Muscle of leg (tissue), 16 donors: ENCODE measurements around the gene ITGB5. TPM values are rescaled to one million over a fixed set of nuclear protein-coding genes. Genes with fewer than 3 reads are reported as not detected.
A peak's percentile ranks its signal among the peaks of the same experiment; 100 is the strongest.

ENCODE experiments used
- DNase-seq: peaks from one replicate; pipeline ENCODE4 v3.0.0; 2013
- H3K27ac ChIP-seq: one replicate; pipeline ENCODE4 v1.5.1; 2013; ENCODE audit warnings: mild to moderate bottlenecking, low read length, control low read depth
- H3K27me3 ChIP-seq: one replicate; pipeline ENCODE4 v1.6.1; 2013; ENCODE audit warnings: low read length; ENCODE audit not compliant: control insufficient read depth, insufficient read depth
- H3K36me3 ChIP-seq: one replicate; pipeline ENCODE4 v1.6.1; 2013; ENCODE audit warnings: low read length; ENCODE audit not compliant: control insufficient read depth, insufficient read depth
- H3K4me1 ChIP-seq: one replicate; pipeline ENCODE4 v1.6.1; 2013; ENCODE audit warnings: low read length; ENCODE audit not compliant: control insufficient read depth, insufficient read depth
- H3K4me3 ChIP-seq: one replicate; pipeline ENCODE4 v1.5.1; 2013; ENCODE audit warnings: low read length, control low read depth
- H3K9me3 ChIP-seq: replicated peaks from 2 replicates; pipeline ENCODE4 v1.6.1; 2013; ENCODE audit warnings: low read depth, low read length; ENCODE audit not compliant: control insufficient read depth
- WGBS: methylation state at CpG from one replicate; pipeline ENCODE4 v1.1.5; 2013; ENCODE audit warnings: missing lambda C conversion rate; ENCODE audit not compliant: insufficient coverage; 5-methylcytosine and 5-hydroxymethylcytosine counted together
- long read RNA-seq, 11 donors: transcript quantifications; one replicate each; lab custom pipeline, GENCODE V29; 2026
- polyA plus RNA-seq, 8 donors: library from polyadenylated mRNA; unstranded; fragments of 120-200 nt; gene quantifications; one replicate each; pipeline versions ENCODE4 v1.2.1 to v1.2.3, GENCODE V29; 2013; ENCODE audit warnings: inconsistent platforms in 1 of 8, low replicate concordance in 1 of 8; ENCODE audit not compliant: insufficient read length in 8 of 8, insufficient read depth in 1 of 8
- total RNA-seq: library from RNA; stranded (reverse); fragments of 120-200 nt; gene quantifications from one replicate; pipeline ENCODE4 v1.2.4, GENCODE V29; 2013

The ITGB5 gene
- total RNA-seq = 14.3 TPM
- 10 to 100 TPM; 18.8 to 60.4 (median 31.1) TPM for polyA plus RNA-seq
- long read RNA-seq, donor 1 = 0 reads
- long read RNA-seq, donor 2, full-length matches to known transcripts = 1 of 1 reads
- long read RNA-seq, donor 2, partial matches to known transcripts = 0 of 1 reads
- long read RNA-seq, donor 2, other reads (novel, unspliced or antisense) = 0 of 1 reads
- long read RNA-seq, donor 3 = 0 reads
- long read RNA-seq, donor 4, full-length matches to known transcripts = 1 of 8 reads
- long read RNA-seq, donor 4, partial matches to known transcripts = 7 of 8 reads
- long read RNA-seq, donor 4, other reads (novel, unspliced or antisense) = 0 of 8 reads
- long read RNA-seq, donor 5, full-length matches to known transcripts = 5 of 5 reads
- long read RNA-seq, donor 5, partial matches to known transcripts = 0 of 5 reads
- long read RNA-seq, donor 5, other reads (novel, unspliced or antisense) = 0 of 5 reads
- long read RNA-seq, donor 6, full-length matches to known transcripts = 3 of 12 reads
- long read RNA-seq, donor 6, partial matches to known transcripts = 9 of 12 reads
- long read RNA-seq, donor 6, other reads (novel, unspliced or antisense) = 0 of 12 reads
- long read RNA-seq, donor 7, full-length matches to known transcripts = 1 of 1 reads
- long read RNA-seq, donor 7, partial matches to known transcripts = 0 of 1 reads
- long read RNA-seq, donor 7, other reads (novel, unspliced or antisense) = 0 of 1 reads
- long read RNA-seq, donor 8, partial matches to known transcripts = 8 of 8 reads
- long read RNA-seq, donor 8, other reads (novel, unspliced or antisense) = 0 of 8 reads
- long read RNA-seq, donor 9, full-length matches to known transcripts = 1 of 1 reads
- long read RNA-seq, donor 9, partial matches to known transcripts = 0 of 1 reads
- long read RNA-seq, donor 9, other reads (novel, unspliced or antisense) = 0 of 1 reads
- long read RNA-seq, donor 10, full-length matches to known transcripts = 1 of 1 reads
- long read RNA-seq, donor 10, partial matches to known transcripts = 0 of 1 reads
- long read RNA-seq, donor 10, other reads (novel, unspliced or antisense) = 0 of 1 reads
- long read RNA-seq, donor 11, full-length matches to known transcripts = 3 of 3 reads
- long read RNA-seq, donor 11, partial matches to known transcripts = 0 of 3 reads
- long read RNA-seq, donor 11, other reads (novel, unspliced or antisense) = 0 of 3 reads

DNA sequence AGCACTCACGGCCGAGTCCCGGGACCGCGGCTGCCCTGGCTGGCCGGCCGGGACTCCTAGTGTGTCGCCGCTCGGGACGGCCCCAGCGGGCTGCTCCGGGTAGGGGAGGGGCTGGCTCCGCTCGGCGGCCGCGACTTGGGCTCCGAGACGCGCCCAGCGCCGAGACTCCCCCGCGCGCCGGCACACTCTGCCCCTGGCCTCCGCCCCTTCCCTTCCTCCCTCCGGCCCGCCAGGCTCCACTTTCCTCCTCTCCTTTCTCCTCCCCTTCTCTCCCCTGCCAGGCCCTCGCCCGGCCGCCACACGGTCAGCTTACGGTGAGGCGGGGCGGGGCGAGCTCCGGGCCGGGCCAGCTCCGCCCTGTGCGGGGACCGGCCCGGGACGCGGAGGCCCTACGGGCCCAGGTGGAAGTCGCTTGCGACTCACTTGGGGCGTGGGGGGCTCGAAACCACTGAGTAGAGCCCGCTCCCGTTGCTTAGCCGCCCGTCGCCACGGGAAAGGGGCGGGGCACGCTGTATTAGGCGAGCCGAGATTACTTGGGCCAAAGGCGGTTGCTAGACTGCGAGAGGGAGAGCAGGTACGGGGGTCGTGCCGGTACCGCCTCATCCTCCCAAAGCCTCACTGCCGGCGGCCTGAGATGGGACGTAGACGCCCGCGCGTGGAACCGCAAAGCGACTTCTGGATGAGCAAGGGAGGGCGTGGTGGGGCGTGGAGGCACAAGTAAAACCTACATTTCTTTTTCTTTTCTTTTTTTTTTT lies at the start of gene ITGB5:
TSS of gene ITGB5 (minus strand) at position 189 of the 755 bp plus-strand sequence. CDS start 365 bp downstream, outside the sequence.
- WGBS = under 1% methylated on average over 55 of the region's 78 CpGs
- no peaks in the 10 kb centered on the region for H3K36me3 ChIP-seq
- peak; percentile 81 for DNase-seq
- peaks cover 10% of the 10 kb centered on the region for H3K4me1 ChIP-seq
- H3K9me3 ChIP-seq = no peaks in the 10 kb centered on the region
- H3K4me3 ChIP-seq = peak within 1 kb of the TSS; percentile 52
- no peak within 1 kb of the TSS for H3K27ac ChIP-seq
- peaks cover 26% of the 10 kb centered on the region for H3K27me3 ChIP-seq

DNA sequence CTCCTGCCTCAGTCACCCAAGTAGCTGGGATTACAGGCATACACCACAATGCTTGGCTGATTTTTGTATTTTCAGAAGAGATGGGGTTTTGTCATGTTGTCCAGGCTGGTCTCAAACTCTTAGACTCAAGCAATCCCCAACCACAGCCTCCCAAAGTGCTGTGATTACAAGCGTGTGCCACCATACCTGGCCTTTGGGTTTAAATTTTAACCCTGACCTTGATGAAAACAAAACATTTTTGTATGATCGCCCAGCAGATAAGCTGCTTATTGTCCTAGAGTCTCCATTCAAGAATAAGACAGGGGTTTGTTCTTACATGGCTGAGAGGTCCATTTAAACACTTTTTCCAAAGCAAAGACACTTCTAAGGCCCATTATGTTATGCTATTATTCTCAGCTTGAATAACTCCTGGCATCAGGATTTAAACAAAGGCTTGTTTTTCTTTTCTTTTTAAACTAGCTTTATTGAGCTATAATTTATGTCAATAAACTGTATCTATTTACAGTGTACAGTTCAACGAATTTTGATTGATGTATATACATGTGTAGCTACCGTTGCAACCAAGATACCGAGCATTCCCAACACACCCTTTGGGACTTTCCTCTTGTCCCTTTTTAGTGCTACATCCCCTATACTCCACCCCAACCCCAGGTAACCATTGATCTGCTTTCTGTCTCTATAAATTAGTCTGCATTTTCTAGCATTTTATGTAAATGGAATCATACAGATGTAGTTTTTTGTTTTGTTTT lies 48.8 kb upstream of the ITGB5 start:
- Histone ChIP-seq H3K9me3 (peaks cover 2% of the 10 kb centered on the region), H3K36me3 (no peaks in the 10 kb centered on the region), H3K4me1 (no peaks in the 10 kb centered on the region), H3K27me3 (no peaks in the 10 kb centered on the region), H3K4me3 (no peak overlapping the region), H3K27ac (no peak overlapping the region)
- WGBS = no CpG with 5 or more reads among the region's 5 CpGs
- no peak for DNase-seq

GRCh38 chr3:124935264-124935663 lies 48.1 kb upstream of the ITGB5 start:
- H3K4me3 ChIP-seq = no peak overlapping the region
- H3K9me3 ChIP-seq = peaks cover 2% of the 10 kb centered on the region
- no peaks in the 10 kb centered on the region for H3K27me3 ChIP-seq
- DNase-seq = no peak
- no peaks in the 10 kb centered on the region for H3K36me3 ChIP-seq
- H3K27ac ChIP-seq = no peak overlapping the region
- no peaks in the 10 kb centered on the region for H3K4me1 ChIP-seq

- Histone ChIP-seq H3K9me3 (peaks cover 2% of the 10 kb centered on the region), H3K27me3 (no peaks in the 10 kb centered on the region), H3K27ac (no peak within 1 kb of the TSS), H3K4me3 (no peak within 1 kb of the TSS), H3K4me1 (no peaks in the 10 kb centered on the region), H3K36me3 (no peaks in the 10 kb centered on the region)
- WGBS = 67% methylated on average over 1 of the region's 5 CpGs
- DNase-seq = no peak
Measured at GRCh38 chr3:124934577-124934976, 47.4 kb upstream of the ITGB5 start, which contains the start of gene MUC13. Gene MUC13 (minus strand): TSS chr3:124934751. CDS start chr3:124934712, 39 bp downstream.

- Histone ChIP-seq H3K27ac (no peak overlapping the region), H3K36me3 (no peaks in the 10 kb centered on the region), H3K9me3 (no peaks in the 10 kb centered on the region), H3K27me3 (no peaks in the 10 kb centered on the region), H3K4me3 (no peak overlapping the region), H3K4me1 (no peaks in the 10 kb centered on the region)
- DNase-seq = peak; percentile 76
- 0% methylated on average over 1 of the region's 4 CpGs for WGBS
Measured at GRCh38 chr3:124928333-124929202, 41.4 kb upstream of the ITGB5 start.

DNA sequence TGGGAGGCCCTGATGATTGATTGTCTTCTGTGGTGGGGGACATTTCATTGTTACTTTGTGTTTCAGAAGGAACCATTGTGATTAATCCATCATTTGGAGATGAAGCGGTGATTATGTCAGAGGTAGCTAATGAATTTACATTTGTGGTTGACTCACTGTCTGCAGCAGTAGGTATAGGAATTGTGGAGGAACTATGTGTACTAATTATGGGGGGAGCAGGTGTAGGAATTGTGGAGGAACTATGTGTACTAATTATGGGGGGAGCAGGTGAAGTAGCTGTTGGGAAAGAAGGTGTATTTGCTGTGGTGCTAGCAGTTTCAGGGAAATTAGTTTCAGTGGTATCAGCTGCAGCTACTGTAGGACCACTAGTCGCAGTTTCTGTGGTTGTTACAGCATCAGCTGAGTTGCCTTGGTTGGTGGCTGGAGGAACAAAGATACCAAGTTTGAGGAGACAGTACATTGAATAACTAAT lies 40.4 kb upstream of the ITGB5 start:
- no peak overlapping the region for H3K4me3 ChIP-seq
- no peaks in the 10 kb centered on the region for H3K36me3 ChIP-seq
- no peak overlapping the region for H3K27ac ChIP-seq
- WGBS = 96% methylated on average over 2 of the region's 2 CpGs
- DNase-seq = no peak
- no peaks in the 10 kb centered on the region for H3K4me1 ChIP-seq
- H3K9me3 ChIP-seq = no peaks in the 10 kb centered on the region
- no peaks in the 10 kb centered on the region for H3K27me3 ChIP-seq

GRCh38 chr3:124926426-124927101 lies 39.4 kb upstream of the ITGB5 start:
- H3K9me3 ChIP-seq = no peaks in the 10 kb centered on the region
- 85% methylated on average over 2 of the region's 4 CpGs for WGBS
- no peaks in the 10 kb centered on the region for H3K27me3 ChIP-seq
- no peak overlapping the region for H3K27ac ChIP-seq
- DNase-seq = no peak
- no peaks in the 10 kb centered on the region for H3K4me1 ChIP-seq
- no peak overlapping the region for H3K4me3 ChIP-seq
- H3K36me3 ChIP-seq = no peaks in the 10 kb centered on the region

GRCh38 chr3:124924741-124925140 lies 37.6 kb upstream of the ITGB5 start:
- Histone ChIP-seq H3K4me1 (no peaks in the 10 kb centered on the region), H3K4me3 (no peak overlapping the region), H3K27me3 (no peaks in the 10 kb centered on the region), H3K36me3 (no peaks in the 10 kb centered on the region), H3K27ac (no peak overlapping the region), H3K9me3 (no peaks in the 10 kb centered on the region)
- DNase-seq = no peak
- no CpG with 5 or more reads among the region's 2 CpGs for WGBS
